HUES64 (cell line): Measurements from ENCODE around the gene TMEM98.
"Not testable (repeated sequence)": the region's sequence is repeated elsewhere in the genome, so short reads cannot be mapped to it uniquely, and the experiment has no call there.

Experiments
- H3K27ac ChIP-seq: 2 replicates; pipeline ENCODE4 v1.7.0; 2013; ENCODE audit warnings: low read depth, low read length, inconsistent platforms
- H3K27me3 ChIP-seq: 2 replicates; pipeline ENCODE4 v1.6.1; 2013; ENCODE audit warnings: mild to moderate bottlenecking, low read length; ENCODE audit not compliant: insufficient read depth
- H3K36me3 ChIP-seq: 2 replicates; pipeline ENCODE4 v1.6.1; 2013; ENCODE audit warnings: mild to moderate bottlenecking, low read length; ENCODE audit not compliant: insufficient read depth
- H3K4me1 ChIP-seq: 2 replicates; pipeline ENCODE4 v1.6.1; 2013; ENCODE audit warnings: mild to moderate bottlenecking, low read length, moderate library complexity; ENCODE audit not compliant: insufficient read depth
- H3K4me3 ChIP-seq: 2 replicates; pipeline ENCODE4 v1.5.1; 2013; ENCODE audit warnings: mild to moderate bottlenecking, low read length, moderate library complexity
- H3K9ac ChIP-seq: 2 replicates; pipeline ENCODE4 v1.6.1; 2013; ENCODE audit warnings: mild to moderate bottlenecking, low read depth, low read length
- H3K9me3 ChIP-seq: 2 replicates; pipeline ENCODE4 v1.6.1; 2013; ENCODE audit warnings: low read depth, low read length; ENCODE audit not compliant: insufficient read depth
- WGBS: fragments of 150-250, 120-280 bp; methylation state at CpG from one replicate; pipeline ENCODE4 v1.1.7; 2013; ENCODE audit warnings: missing lambda C conversion rate; 5-methylcytosine and 5-hydroxymethylcytosine counted together

TMEM98 gene

DNA sequence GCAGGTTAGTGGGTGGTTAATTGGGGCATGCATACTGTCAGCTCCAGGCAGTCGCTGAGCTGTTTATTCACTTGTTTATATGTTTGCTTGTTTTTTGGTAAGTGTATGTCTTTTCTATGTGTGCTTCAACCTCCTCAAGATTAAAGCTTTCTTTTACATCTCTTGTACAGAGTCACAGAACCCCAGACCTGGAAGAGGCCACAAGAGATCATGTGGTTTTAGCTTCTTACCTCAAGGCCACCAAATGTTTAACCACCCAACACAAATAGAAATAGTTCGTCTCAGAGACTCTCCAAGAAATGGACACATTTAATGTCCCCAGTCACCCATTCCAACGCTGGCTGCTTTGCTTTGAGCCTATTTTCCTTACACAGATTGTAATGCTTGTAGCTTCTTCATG, 11.8 kb upstream of the TMEM98 start:
- Histone ChIP-seq H3K9ac (no peak overlapping the region), H3K4me1 (peaks cover 20% of the 10 kb centered on the region), H3K4me3 (no peak overlapping the region), H3K27me3 (no peaks in the 10 kb centered on the region), H3K36me3 (no peaks in the 10 kb centered on the region), H3K27ac (no peak overlapping the region), H3K9me3 (no peaks in the 10 kb centered on the region)
- WGBS, result 85% methylated on average over 3 of the region's 3 CpGs

- Histone ChIP-seq H3K4me3 (no peak overlapping the region), H3K9ac (no peak overlapping the region), H3K9me3 (no peaks in the 10 kb centered on the region), H3K27ac (no peak overlapping the region), H3K4me1 (peaks cover 20% of the 10 kb centered on the region), H3K36me3 (no peaks in the 10 kb centered on the region), H3K27me3 (no peaks in the 10 kb centered on the region)
These were observed 10.9 kb upstream of the TMEM98 start for GRCh38 chr17:32917081-32917480.

GRCh38 chr17:32917842-32918241, 10.1 kb upstream of the TMEM98 start:
- 15% methylated on average over 5 of the region's 5 CpGs for WGBS
- H3K4me3 ChIP-seq, result no peak overlapping the region

GRCh38 chr17:32919876-32920275, 8.1 kb upstream of the TMEM98 start:
- H3K36me3 ChIP-seq, H3K9me3 ChIP-seq, H3K27ac ChIP-seq, H3K4me3 ChIP-seq, H3K27me3 ChIP-seq, H3K9ac ChIP-seq: not testable (repeated sequence)
- peaks cover 15% of the 10 kb centered on the region for H3K4me1 ChIP-seq
- WGBS, result 97% methylated on average over 4 of the region's 4 CpGs

More at GRCh38 chr17:32917842-32918241, 10.1 kb upstream of the TMEM98 start:
- H3K9ac ChIP-seq, result no peak overlapping the region
- H3K27ac ChIP-seq, result peak overlapping the region; percentile 32; the same call in 1 of the 2 replicates
- no peaks in the 10 kb centered on the region for H3K36me3 ChIP-seq
- H3K4me1 ChIP-seq, result peaks cover 15% of the 10 kb centered on the region
- H3K27me3 ChIP-seq, result no peaks in the 10 kb centered on the region
- H3K9me3 ChIP-seq, result no peaks in the 10 kb centered on the region

GRCh38 chr17:32920293-32920692, 7.7 kb upstream of the TMEM98 start:
- Histone ChIP-seq H3K36me3 (no peaks in the 10 kb centered on the region), H3K27ac (no peak overlapping the region), H3K9me3 (no peaks in the 10 kb centered on the region), H3K27me3 (no peaks in the 10 kb centered on the region), H3K9ac (no peak overlapping the region), H3K4me3 (no peak overlapping the region), H3K4me1 (peaks cover 15% of the 10 kb centered on the region)
- 92% methylated on average over 8 of the region's 8 CpGs for WGBS

DNA sequence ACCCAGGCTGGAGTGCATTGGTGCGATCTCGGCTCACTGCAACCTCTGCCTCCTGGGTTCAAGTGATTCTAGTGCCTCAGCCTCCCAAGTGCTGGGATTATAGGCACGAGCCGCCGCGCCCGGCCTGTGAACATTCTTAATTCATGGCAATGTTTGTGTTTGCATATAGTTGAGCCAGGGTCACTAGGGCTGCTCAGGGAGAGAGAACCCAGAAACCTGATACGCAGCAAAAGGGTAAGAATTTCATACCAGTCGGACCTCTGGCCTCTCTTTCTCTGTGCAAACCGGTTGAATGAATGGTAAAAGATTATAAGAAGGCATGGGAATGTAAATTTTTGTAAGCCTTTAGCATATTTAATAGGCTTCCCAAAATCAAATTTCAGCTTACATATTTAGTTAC, 6.9 kb upstream of the TMEM98 start:
- no peak overlapping the region for H3K4me3 ChIP-seq
- no peaks in the 10 kb centered on the region for H3K9me3 ChIP-seq
- H3K36me3 ChIP-seq, result no peaks in the 10 kb centered on the region
- WGBS, result 93% methylated on average over 10 of the region's 10 CpGs
- H3K9ac ChIP-seq, result no peak overlapping the region
- no peak overlapping the region for H3K27ac ChIP-seq
- H3K4me1 ChIP-seq, result peaks cover 15% of the 10 kb centered on the region
- H3K27me3 ChIP-seq, result no peaks in the 10 kb centered on the region

DNA sequence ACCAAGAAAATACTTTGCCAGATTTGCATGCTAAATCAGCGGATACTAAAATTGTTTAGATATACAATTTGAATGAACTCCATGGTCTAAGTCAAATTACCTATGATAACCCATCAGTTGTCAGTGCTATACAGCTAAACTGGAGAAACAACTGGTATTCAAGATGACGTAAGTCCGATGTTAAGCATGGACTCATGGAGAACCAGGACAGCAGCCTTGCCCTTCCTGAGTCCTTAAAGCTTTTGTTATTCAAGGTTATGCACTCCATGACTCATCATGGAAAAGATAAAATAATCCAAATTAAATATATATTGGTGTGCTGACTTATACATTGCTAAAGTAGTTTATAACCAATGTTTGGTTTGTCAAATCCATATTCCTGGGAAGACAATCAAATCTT, 4.0 kb upstream of the TMEM98 start:
- H3K9me3 ChIP-seq, H3K4me1 ChIP-seq, H3K4me3 ChIP-seq, H3K27ac ChIP-seq, H3K36me3 ChIP-seq, H3K9ac ChIP-seq, H3K27me3 ChIP-seq: not testable (repeated sequence)
- 76% methylated on average over 3 of the region's 3 CpGs for WGBS

GRCh38 chr17:32926183-32926582, 1.8 kb upstream of the TMEM98 start:
- 94% methylated on average over 5 of the region's 5 CpGs for WGBS
- Histone ChIP-seq H3K27ac (no peak overlapping the region), H3K27me3 (peaks cover 11% of the 10 kb centered on the region; the same call in 1 of the 2 replicates), H3K4me1 (peaks cover 12% of the 10 kb centered on the region), H3K4me3 (no peak overlapping the region), H3K9me3 (no peaks in the 10 kb centered on the region), H3K9ac (no peak overlapping the region), H3K36me3 (peaks cover 2% of the 10 kb centered on the region; the same call in 1 of the 2 replicates)

DNA sequence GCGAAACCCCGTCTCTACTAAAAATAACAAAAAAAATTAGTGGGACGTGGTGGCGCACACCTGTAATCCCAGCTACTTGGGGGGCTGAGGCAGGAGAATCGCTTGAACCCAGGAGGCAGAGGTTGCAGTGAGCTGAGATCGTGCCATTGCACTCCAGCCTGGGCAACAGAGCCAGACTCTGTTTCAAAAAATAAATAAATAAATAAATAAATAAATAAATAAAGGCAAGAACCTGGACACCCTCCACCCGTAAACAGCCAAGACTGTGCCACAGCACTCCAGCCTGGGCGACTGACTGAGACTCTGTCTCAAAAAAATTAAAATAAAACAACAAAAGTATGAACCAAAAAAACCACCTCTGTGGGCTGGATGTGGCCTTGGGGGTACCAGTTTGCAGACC, 1.2 kb upstream of the TMEM98 start:
- H3K9me3 ChIP-seq, H3K4me3 ChIP-seq, H3K27ac ChIP-seq, H3K9ac ChIP-seq, H3K36me3 ChIP-seq: not testable (repeated sequence)
- peaks cover 12% of the 10 kb centered on the region for H3K4me1 ChIP-seq
- WGBS, result 96% methylated on average over 7 of the region's 8 CpGs
- H3K27me3 ChIP-seq, result peaks cover 11% of the 10 kb centered on the region; the same call in 1 of the 2 replicates

GRCh38 chr17:32927201-32927723, 691 bp upstream of the TMEM98 start:
- peaks cover 11% of the 10 kb centered on the region; the same call in 1 of the 2 replicates for H3K27me3 ChIP-seq
- 49% methylated on average over 11 of the region's 11 CpGs for WGBS
- no peak overlapping the region for H3K27ac ChIP-seq
- peak overlapping the region; percentile 61 for H3K9ac ChIP-seq
- H3K4me3 ChIP-seq, result peak overlapping the region; percentile 60
- peaks cover 12% of the 10 kb centered on the region for H3K4me1 ChIP-seq
- no peaks in the 10 kb centered on the region for H3K9me3 ChIP-seq
- peaks cover 10% of the 10 kb centered on the region for H3K36me3 ChIP-seq

DNA sequence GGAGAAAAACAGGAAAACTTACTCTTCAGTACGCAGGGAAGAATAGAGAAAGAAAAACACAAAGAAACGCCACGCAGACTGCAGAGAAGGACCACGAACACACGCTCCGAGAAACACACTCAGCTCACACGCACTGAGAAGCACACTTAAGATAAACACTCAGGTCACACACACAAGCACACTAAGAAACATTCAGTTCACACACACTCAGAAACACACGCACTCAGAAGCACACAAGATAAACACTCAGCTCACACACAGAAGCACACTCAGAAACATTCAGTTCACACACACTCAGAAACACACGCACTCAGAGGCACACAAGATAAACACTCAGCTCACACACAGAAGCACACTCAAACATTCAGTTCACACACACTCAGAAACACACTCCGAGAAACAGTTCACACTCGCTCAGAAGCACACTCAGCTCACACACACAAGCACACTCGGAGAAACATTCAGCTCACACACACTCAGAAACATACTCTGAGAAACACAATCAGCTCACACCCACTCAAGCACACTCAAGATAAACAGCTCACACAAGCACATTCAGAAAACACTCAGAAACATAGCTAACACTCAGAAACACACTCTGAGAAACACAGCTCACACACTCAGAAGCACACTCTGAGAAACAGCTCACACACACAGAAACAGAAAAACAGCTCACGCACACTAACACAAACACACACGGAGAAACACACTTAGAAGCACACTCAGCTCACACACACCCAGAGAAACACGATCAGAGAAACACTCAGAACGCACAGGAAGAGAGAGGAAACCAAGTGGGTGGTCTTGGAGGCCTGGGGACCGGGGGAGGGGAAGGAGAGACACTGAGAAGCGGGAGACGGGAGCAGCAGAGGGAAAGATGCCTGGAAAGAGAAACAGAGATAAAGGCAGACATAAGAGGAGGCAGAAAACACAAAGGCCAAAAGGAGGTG, 908 bp downstream of the TMEM98 start:
- Histone ChIP-seq H3K4me3 (peak overlapping the region; percentile 60), H3K27ac (no peak overlapping the region)
- 25% methylated on average over 19 of the region's 19 CpGs for WGBS

More for the DNA sequence above, 908 bp downstream of the TMEM98 start:
- peaks cover 11% of the 10 kb centered on the region; the same call in 1 of the 2 replicates for H3K27me3 ChIP-seq
- no peaks in the 10 kb centered on the region for H3K9me3 ChIP-seq
- peak overlapping the region; percentile 85 for H3K9ac ChIP-seq
- H3K36me3 ChIP-seq, result peaks cover 26% of the 10 kb centered on the region
- peaks cover 12% of the 10 kb centered on the region for H3K4me1 ChIP-seq
